Tibial artery (tissue), 4 donors: Measurements from ENCODE around the gene CA10.

Source experiments
- DNase-seq, 2 donors: peaks; one replicate each; pipeline ENCODE4 v3.0.0-alpha.2; 2019
- H3K27ac ChIP-seq, 2 donors: fragments of 200-600 bp; sonication (generic) in 1 of 2; 1 replicate in 1 of 2; 2 replicates in 1 of 2; pipeline ENCODE4 v1.5.1; 2018 to 2019; ENCODE audit warnings: mild to moderate bottlenecking in 1 of 2
- H3K27me3 ChIP-seq, 2 donors: fragments of 200-600 bp; sonication (generic) in 1 of 2; one replicate each; pipeline versions ENCODE4 v1.5.1 to v1.6.0; 2016 to 2019
- H3K36me3 ChIP-seq, 3 donors: fragments of 200-600 bp; sonication (generic) in 2 of 3; one replicate each; pipeline ENCODE4 v1.5.1; 2016 to 2019; ENCODE audit warnings: mild to moderate bottlenecking in 2 of 3
- H3K4me1 ChIP-seq, 4 donors: fragments of 200-600 bp; sonication (generic) in 2 of 4; 1 replicate in 3 of 4; 2 replicates in 1 of 4; pipeline ENCODE4 v1.5.1; 2016 to 2019
- H3K4me3 ChIP-seq, 2 donors: fragments of 200-600 bp; sonication (generic) in 1 of 2; 1 replicate in 1 of 2; 2 replicates in 1 of 2; pipeline ENCODE4 v1.5.1; 2018 to 2019; ENCODE audit warnings: mild to moderate bottlenecking in 2 of 2
- H3K9me3 ChIP-seq, 3 donors: fragments of 200-600 bp; sonication (generic) in 1 of 3; one replicate each; pipeline ENCODE4 v1.5.1; 2016 to 2019
- intact Hi-C: fragments of 100-400 bp; cut with DNase I; formaldehyde crosslinking; loops from one replicate; pipeline ENCODE4 v1.15.0; 2023; ENCODE audit warnings: low total_unique reads
- TF ChIP-seq, protein P1 (sequence below), 2 experiments: fragments of 200-600 bp in 1 of 2; fragments of 450-650 bp in 1 of 2; IDR thresholded peaks; one replicate each; pipeline ENCODE4 v1.5.1; 2017 to 2019; ENCODE audit warnings: antibody characterized with exemption in 2 of 2, mild to moderate bottlenecking in 1 of 2, moderate library complexity in 1 of 2

The CA10 gene

DNA sequence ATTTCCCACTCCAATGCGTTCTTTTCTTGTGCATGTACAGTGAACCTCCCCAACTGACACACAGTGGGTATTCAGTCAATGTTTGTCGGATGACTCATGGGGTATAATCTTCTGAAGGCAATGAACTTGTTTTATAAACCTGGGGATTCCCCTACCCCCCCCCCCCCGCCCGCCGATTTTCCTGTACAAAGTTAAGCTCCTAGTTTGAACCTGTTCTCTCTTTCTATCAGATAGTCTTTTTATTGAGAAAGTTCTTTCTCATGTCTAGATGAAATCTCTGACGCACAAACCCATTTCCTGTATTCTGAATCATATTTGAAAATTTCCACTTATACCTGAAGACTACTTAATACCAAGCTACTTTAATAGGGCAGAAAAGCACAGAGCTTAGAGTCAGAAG, 338.3 kb downstream of the CA10 start:
- Histone ChIP-seq H3K4me3 (no peak overlapping the region), H3K27ac (no peak overlapping the region), H3K27me3 (no peaks in the 10 kb centered on the region), H3K9me3 (no peaks in the 10 kb centered on the region), H3K4me1 (no peaks in the 10 kb centered on the region), H3K36me3 (no peaks in the 10 kb centered on the region)
- intact Hi-C loops, result no loop called here
- TF ChIP-seq, protein P1, sequence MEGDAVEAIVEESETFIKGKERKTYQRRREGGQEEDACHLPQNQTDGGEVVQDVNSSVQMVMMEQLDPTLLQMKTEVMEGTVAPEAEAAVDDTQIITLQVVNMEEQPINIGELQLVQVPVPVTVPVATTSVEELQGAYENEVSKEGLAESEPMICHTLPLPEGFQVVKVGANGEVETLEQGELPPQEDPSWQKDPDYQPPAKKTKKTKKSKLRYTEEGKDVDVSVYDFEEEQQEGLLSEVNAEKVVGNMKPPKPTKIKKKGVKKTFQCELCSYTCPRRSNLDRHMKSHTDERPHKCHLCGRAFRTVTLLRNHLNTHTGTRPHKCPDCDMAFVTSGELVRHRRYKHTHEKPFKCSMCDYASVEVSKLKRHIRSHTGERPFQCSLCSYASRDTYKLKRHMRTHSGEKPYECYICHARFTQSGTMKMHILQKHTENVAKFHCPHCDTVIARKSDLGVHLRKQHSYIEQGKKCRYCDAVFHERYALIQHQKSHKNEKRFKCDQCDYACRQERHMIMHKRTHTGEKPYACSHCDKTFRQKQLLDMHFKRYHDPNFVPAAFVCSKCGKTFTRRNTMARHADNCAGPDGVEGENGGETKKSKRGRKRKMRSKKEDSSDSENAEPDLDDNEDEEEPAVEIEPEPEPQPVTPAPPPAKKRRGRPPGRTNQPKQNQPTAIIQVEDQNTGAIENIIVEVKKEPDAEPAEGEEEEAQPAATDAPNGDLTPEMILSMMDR (IDR thresholded peaks at IDR 0.05), result no peak
- DNase-seq, result no peak

GRCh38 chr17:51819341-51820219, 338.9 kb downstream of the CA10 start:
- TF ChIP-seq, protein P1 (IDR thresholded peaks at IDR 0.05), result no peak
- Histone ChIP-seq H3K27me3 (no peaks in the 10 kb centered on the region), H3K9me3 (no peaks in the 10 kb centered on the region), H3K4me3 (no peak overlapping the region), H3K27ac (no peak overlapping the region), H3K4me1 (no peaks in the 10 kb centered on the region), H3K36me3 (no peaks in the 10 kb centered on the region)
- DNase-seq, result no peak
- intact Hi-C loops, result no loop called here

- Histone ChIP-seq H3K4me3 (no peak overlapping the region), H3K4me1 (no peaks in the 10 kb centered on the region), H3K27me3 (no peaks in the 10 kb centered on the region), H3K27ac (no peak overlapping the region), H3K9me3 (no peaks in the 10 kb centered on the region), H3K36me3 (no peaks in the 10 kb centered on the region)
- intact Hi-C loops, result no loop called here
- DNase-seq, result no peak
- TF ChIP-seq, protein P1 (IDR thresholded peaks at IDR 0.05), result no peak
Measured at GRCh38 chr17:51818777-51819176, 339.7 kb downstream of the CA10 start.

DNA sequence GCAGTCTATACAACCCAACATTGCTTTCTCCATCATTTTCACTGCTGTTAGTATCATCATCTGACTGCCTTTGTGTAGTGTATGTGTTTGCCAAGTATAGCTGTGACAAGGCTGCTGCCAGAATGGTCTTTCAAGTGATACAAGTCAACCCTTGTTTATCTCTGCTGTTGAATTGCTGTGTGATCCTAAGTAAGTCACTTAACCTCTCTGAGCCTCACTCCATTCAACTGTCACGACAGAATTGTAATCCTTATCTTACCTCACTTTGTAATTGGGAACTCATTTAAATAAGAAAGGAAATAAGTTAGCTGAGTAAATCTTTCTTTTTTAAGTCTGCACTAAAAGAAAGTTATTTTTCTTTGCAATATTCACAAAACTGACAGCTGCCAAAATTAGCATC, 340.6 kb downstream of the CA10 start:
- TF ChIP-seq, protein P1 (IDR thresholded peaks at IDR 0.05), result no peak
- Histone ChIP-seq H3K4me3 (no peak overlapping the region), H3K27ac (no peak overlapping the region), H3K36me3 (no peaks in the 10 kb centered on the region), H3K9me3 (no peaks in the 10 kb centered on the region), H3K27me3 (no peaks in the 10 kb centered on the region), H3K4me1 (no peaks in the 10 kb centered on the region)
- intact Hi-C loops, result no loop called here
- no peak for DNase-seq

DNA sequence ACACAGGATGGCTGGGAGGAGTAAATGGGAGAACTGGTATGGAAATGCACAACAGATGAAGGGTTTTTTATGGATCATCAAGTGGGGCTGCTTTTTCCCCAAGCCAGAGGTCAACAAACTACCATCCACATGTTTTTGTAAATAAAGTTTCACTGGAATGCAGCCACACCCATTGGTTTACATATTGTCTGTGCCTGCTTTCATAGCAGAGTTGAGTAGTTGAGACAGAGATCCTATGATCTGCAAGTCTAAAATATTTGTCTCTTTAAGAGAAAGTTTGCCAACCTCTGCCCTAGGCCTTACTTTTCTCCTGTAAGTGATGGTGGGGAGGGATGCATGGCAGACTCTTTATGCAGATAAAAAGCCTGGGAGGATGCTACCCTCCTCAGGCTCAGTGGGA, 341.4 kb downstream of the CA10 start:
- Histone ChIP-seq H3K4me1 (no peaks in the 10 kb centered on the region), H3K9me3 (no peaks in the 10 kb centered on the region), H3K4me3 (no peak overlapping the region), H3K36me3 (no peaks in the 10 kb centered on the region), H3K27ac (no peak overlapping the region), H3K27me3 (no peaks in the 10 kb centered on the region)
- intact Hi-C loops, result no loop called here
- no peak for DNase-seq
- TF ChIP-seq, protein P1 (IDR thresholded peaks at IDR 0.05), result no peak
